HepG2 (cell line): ENCODE measurements around the gene GNPAT. TPM values are rescaled to one million over a fixed set of nuclear protein-coding genes. Genes with fewer than 3 reads are reported as not detected.

Source experiments
- ATAC-seq: fragments of 200-7000 bp; cut with Tn5 transposase; 3 replicates; pipeline ENCODE4 v1.9.1; 2020; ENCODE audit warnings: mild to moderate bottlenecking, moderate library complexity
- BruUV-seq: library from RNA; stranded (reverse); fragments of 400-500 nt; replicated peaks from 2 replicates; lab custom pipeline; 2021; lab: Mats Ljungman, UMichigan
- CTCF ChIA-PET: fragments of 300-600 bp; formaldehyde crosslinking; extraction: SDS; loops from one replicate; lab custom pipeline; 2021; ENCODE audit warnings: low total read pairs, inconsistent platforms, low intra/inter-chr PET ratio; lab: Yijun Ruan, JAX
- POLR2A ChIA-PET: fragments of 350-600 bp; sonication (Branson Sonifier 250); formaldehyde crosslinking; loops from one replicate; lab custom pipeline; 2020; ENCODE audit warnings: antibody characterized with exemption, inconsistent platforms; lab: Yijun Ruan, JAX
- DNase-seq: peaks from one replicate; pipeline ENCODE4 v3.0.0-alpha.2; 2015; ENCODE audit warnings: low spot score
- FAIRE-seq: peaks from 3 replicates; lab custom pipeline; 2011; peaks lifted over from hg19 to GRCh38; lab: Jason Lieb, UNC
- H2AFZ ChIP-seq: one replicate; pipeline ENCODE4 v1.6.1; 2011; ENCODE audit warnings: low read length, inconsistent platforms
- H3K27ac ChIP-seq: fragments of 300-600 bp; 3 replicates; pipeline ENCODE4 v1.8.0; 2011; ENCODE audit warnings: mixed run types, mild to moderate bottlenecking, mixed read lengths, low read length, inconsistent platforms; ENCODE audit not compliant: insufficient read depth; ENCODE audit errors: extremely low read length
- H3K27me3 ChIP-seq, 2 experiments: fragments of 200-600 bp in 1 of 2; 2 replicates in 1 of 2; 3 replicates in 1 of 2; pipeline versions ENCODE4 v1.6.0 to v1.8.0; 2011; ENCODE audit warnings: low read length in 2 of 2, mild to moderate bottlenecking in 2 of 2, moderate library complexity in 2 of 2, inconsistent platforms in 1 of 2; ENCODE audit not compliant: insufficient read depth in 2 of 2, control insufficient read depth in 1 of 2
- H3K36me3 ChIP-seq, 2 experiments: fragments of 200-600 bp in 1 of 2; replicated peaks in 1 of 2; 2 replicates in 1 of 2; 3 replicates in 1 of 2; pipeline versions ENCODE4 v1.5.1 to v1.8.0; 2011; ENCODE audit warnings: low read length in 2 of 2, inconsistent platforms in 1 of 2; ENCODE audit not compliant: insufficient read depth in 2 of 2, control insufficient read depth in 1 of 2
- H3K4me1 ChIP-seq: 2 replicates; pipeline ENCODE4 v1.5.1; 2012; ENCODE audit warnings: low read length, inconsistent platforms; ENCODE audit not compliant: insufficient read depth
- H3K4me2 ChIP-seq: 2 replicates; pipeline ENCODE4 v1.6.0; 2011; ENCODE audit warnings: low read depth, low read length, inconsistent platforms
- H3K4me3 ChIP-seq, 3 experiments: fragments of 200-600 bp in 1 of 3; sonication (generic), shearing (Covaris generic) in 1 of 3; replicated peaks in 1 of 3; 2 replicates each; pipeline ENCODE4 v1.5.1; 2011 to 2016; ENCODE audit warnings: low read length in 3 of 3, inconsistent platforms in 2 of 3, low read depth in 2 of 3, mild to moderate bottlenecking in 2 of 3, control low read depth in 1 of 3, mixed read lengths in 1 of 3; ENCODE audit not compliant: insufficient read depth in 1 of 3
- H3K79me2 ChIP-seq: one replicate; pipeline ENCODE4 v1.6.1; 2011; ENCODE audit warnings: low read length, inconsistent platforms; ENCODE audit not compliant: insufficient read depth
- H3K9ac ChIP-seq: 2 replicates; pipeline ENCODE4 v1.6.0; 2011; ENCODE audit warnings: mild to moderate bottlenecking, low read depth, low read length, inconsistent platforms; ENCODE audit not compliant: insufficient read depth
- H3K9me3 ChIP-seq: 2 replicates; pipeline ENCODE4 v1.5.1; 2012; ENCODE audit warnings: mild to moderate bottlenecking, low read length
- H4K20me1 ChIP-seq: 2 replicates; pipeline ENCODE4 v1.6.0; 2011; ENCODE audit warnings: inconsistent platforms, mild to moderate bottlenecking, low read length, moderate library complexity; ENCODE audit not compliant: insufficient read depth
- CREB1 ChIP-seq, 2 experiments: fragments of 450-650 bp in 1 of 2; IDR thresholded peaks; 2 replicates each; pipeline ENCODE4 v1.6.1; 2016 to 2017; ENCODE audit warnings: control low read depth in 1 of 2, mild to moderate bottlenecking in 1 of 2, missing compliant biosample characterization in 1 of 2, missing genetic modification characterization in 1 of 2
- DPF2 ChIP-seq: sonication (generic); formaldehyde crosslinking; IDR thresholded peaks from 2 replicates; pipeline ENCODE4 v1.4.0; 2020; ENCODE audit warnings: mild to moderate bottlenecking, low read depth, missing genetic modification reagents, borderline replicate concordance
- ELF3 ChIP-seq: IDR thresholded peaks from 2 replicates; pipeline ENCODE4 v1.6.1; 2016; ENCODE audit warnings: missing genetic modification reagents, missing compliant biosample characterization
- FOXP1 ChIP-seq, 2 experiments: fragments of 450-650 bp in 1 of 2; IDR thresholded peaks; 2 replicates each; pipeline ENCODE4 v1.6.1; 2017 to 2018; ENCODE audit warnings: antibody characterized with exemption in 1 of 2
- MATR3 ChIP-seq: sonication (generic); formaldehyde crosslinking; IDR thresholded peaks from 2 replicates; pipeline ENCODE4 v1.4.0; 2020; ENCODE audit warnings: missing genetic modification reagents
- NFYC ChIP-seq: IDR thresholded peaks from 2 replicates; pipeline ENCODE4 v1.6.1; 2016; ENCODE audit warnings: missing genetic modification reagents, missing compliant biosample characterization
- PITX1 ChIP-seq: sonication (generic); formaldehyde crosslinking; IDR thresholded peaks from 2 replicates; pipeline ENCODE4 v1.5.1; 2020; ENCODE audit warnings: mild to moderate bottlenecking, missing genetic modification reagents
- POLR2AphosphoS5 ChIP-seq: IDR thresholded peaks from 2 replicates; pipeline ENCODE4 v1.6.1; 2012; ENCODE audit warnings: low read depth, low read length
- ZBTB44 ChIP-seq: sonication (generic); formaldehyde crosslinking; IDR thresholded peaks from 2 replicates; pipeline ENCODE4 v1.4.0; 2020; ENCODE audit warnings: missing genetic modification reagents
- ZKSCAN8 ChIP-seq: IDR thresholded peaks from 2 replicates; pipeline ENCODE4 v1.6.1; 2016; ENCODE audit warnings: borderline replicate concordance, missing genetic modification reagents, missing compliant biosample characterization
- ZNF746 ChIP-seq: sonication (generic); formaldehyde crosslinking; IDR thresholded peaks from 2 replicates; pipeline ENCODE4 v1.8.0; 2022; ENCODE audit warnings: mild to moderate bottlenecking, missing genetic modification reagents
- WGBS: methylation state at CpG from one replicate; pipeline ENCODE4 v1.1.6; 2017; ENCODE audit warnings: low lambda C conversion rate; 5-methylcytosine and 5-hydroxymethylcytosine counted together
- in situ Hi-C: cut with HindIII; loops from 2 replicates; pipeline ENCODE4 v1.10.0; 2017; ENCODE audit warnings: low pct_unique_long_range_greater_than_20kb; ENCODE audit not compliant: extremely low pct_ligation_motif_present
- intact Hi-C: fragments of 100-400 bp; cut with micrococcal nuclease; formaldehyde crosslinking; loops from one replicate; pipeline ENCODE4 v1.10.0; 2022; ENCODE audit not compliant: unreplicated experiment
- polyA plus RNA-seq, 8 experiments: library from polyadenylated mRNA; depleted of rRNA in 3 of 8; stranded (reverse) in 7 of 8; unstranded in 1 of 8; fragments of >200 nt; fragmentation: Illumina TruSeq in 4 of 8; extraction: Trizol in 4 of 8; gene quantifications; 2 replicates each; pipeline versions ENCODE4 v1.2.1 to v1.2.3, GENCODE V29; 2011 to 2016; ENCODE audit warnings: low read depth in 4 of 8, missing spikeins in 1 of 8, mixed read lengths in 1 of 8; ENCODE audit not compliant: insufficient read depth in 1 of 8
- total RNA-seq, 5 experiments: library from RNA; depleted of rRNA; stranded (reverse); fragments of >200 nt; fragmentation: Illumina TruSeq; extraction: Trizol; gene quantifications; 2 replicates each; pipeline ENCODE4 v1.2.3, GENCODE V29; 2016; ENCODE audit warnings: low read depth in 1 of 5
- TF ChIP-seq, protein P1 (sequence below): sonication (generic); formaldehyde crosslinking; IDR thresholded peaks from 2 replicates; pipeline ENCODE4 v1.5.0; 2020; ENCODE audit warnings: mild to moderate bottlenecking, missing genetic modification reagents, moderate library complexity
- TF ChIP-seq, protein P2 (sequence below): sonication (generic); formaldehyde crosslinking; IDR thresholded peaks from 2 replicates; pipeline ENCODE4 v1.5.1; 2020; ENCODE audit warnings: mild to moderate bottlenecking, moderate library complexity, missing genetic modification reagents

The GNPAT gene
- total and polyA plus RNA-seq, 2 of the 13 experiments (the other 11 are each of a cell fraction or from before 2014, with no cell fraction given), result 58.3 to 114 TPM

DNA sequence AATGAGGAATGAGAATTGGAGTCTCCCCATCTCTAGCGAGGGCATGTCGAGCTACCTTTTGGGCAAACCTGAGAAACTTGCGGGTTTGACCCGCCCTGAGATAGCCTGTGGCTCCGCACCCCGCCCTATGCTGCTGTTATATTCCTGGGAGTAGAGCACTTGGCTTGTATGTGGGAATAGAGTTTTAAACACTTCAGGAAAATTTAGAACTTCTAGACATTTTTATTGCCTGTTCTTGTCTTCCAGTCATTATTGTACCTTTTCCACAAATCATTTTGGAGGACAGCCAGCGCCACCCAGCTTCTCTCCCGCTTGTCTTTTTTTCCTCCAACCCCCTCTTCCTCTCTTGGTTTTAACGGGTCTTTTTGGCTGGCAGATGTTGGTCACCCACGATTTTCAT is 738 bp downstream of the GNPAT start:
- Histone ChIP-seq H2AFZ (no peak overlapping the region), H4K20me1 (peaks cover 3% of the 10 kb centered on the region), H3K27me3 (no peaks in the 10 kb centered on the region; a peak in 1 of 5 replicates), H3K9me3 (no peaks in the 10 kb centered on the region), H3K36me3 (peaks cover 5 to 8% of the 10 kb centered on the region in 2 experiments; a peak in 4 of 5 replicates), H3K4me3 (peak overlapping the region; percentile 89 to 99 (median 93)), H3K4me1 (peaks cover 75% of the 10 kb centered on the region), H3K4me2 (peak overlapping the region; percentile 90), H3K79me2 (peaks cover 88% of the 10 kb centered on the region), H3K27ac (peak overlapping the region; percentile 88), H3K9ac (peak overlapping the region; percentile 93)
- no peak for FAIRE-seq
- POLR2A ChIA-PET, result interaction anchor here (0.9 to 3.5 kb wide), 5 partner anchors 8 to 154 kb away, joined by 3 to 22 read pairs (median 5); partner anchors contain the start of genes EXOC8 and SPRTN
- intact Hi-C loops, result loop anchor here (5.0 kb wide), 1 partner anchor 96 kb away; the partner anchor contains the start of genes EXOC8 and SPRTN
- TSS peak; percentile 62 for BruUV-seq
- WGBS, result 2% methylated on average over 10 of the region's 10 CpGs
- peak; percentile 65 for ATAC-seq
- in situ Hi-C loops, result no loop called here
- TF ChIP-seq DPF2 (CRISPR knock-in tag) (no peak), FOXP1 (IDR thresholded peaks at IDR 0.05) (no peak), FOXP1 (CRISPR knock-in tag; IDR thresholded peaks at IDR 0.05) (no peak), ELF3 (CRISPR knock-in tag) (0 out of 2 replicates have a peak, but pooled peaks have one; percentile 10), MATR3 (CRISPR knock-in tag) (no peak), CREB1 (IDR thresholded peaks at IDR 0.05) (no peak), CREB1 (CRISPR knock-in tag; IDR thresholded peaks at IDR 0.05) (0 out of 2 replicates have a peak, but pooled peaks have one; percentile 1), PITX1 (CRISPR knock-in tag) (no peak), POLR2AphosphoS5 (no peak), NFYC (CRISPR knock-in tag) (no peak), ZNF746 (CRISPR knock-in tag) (no peak), ZBTB44 (CRISPR knock-in tag) (no peak), ZKSCAN8 (CRISPR knock-in tag) (no peak)
- TF ChIP-seq, protein P1, sequence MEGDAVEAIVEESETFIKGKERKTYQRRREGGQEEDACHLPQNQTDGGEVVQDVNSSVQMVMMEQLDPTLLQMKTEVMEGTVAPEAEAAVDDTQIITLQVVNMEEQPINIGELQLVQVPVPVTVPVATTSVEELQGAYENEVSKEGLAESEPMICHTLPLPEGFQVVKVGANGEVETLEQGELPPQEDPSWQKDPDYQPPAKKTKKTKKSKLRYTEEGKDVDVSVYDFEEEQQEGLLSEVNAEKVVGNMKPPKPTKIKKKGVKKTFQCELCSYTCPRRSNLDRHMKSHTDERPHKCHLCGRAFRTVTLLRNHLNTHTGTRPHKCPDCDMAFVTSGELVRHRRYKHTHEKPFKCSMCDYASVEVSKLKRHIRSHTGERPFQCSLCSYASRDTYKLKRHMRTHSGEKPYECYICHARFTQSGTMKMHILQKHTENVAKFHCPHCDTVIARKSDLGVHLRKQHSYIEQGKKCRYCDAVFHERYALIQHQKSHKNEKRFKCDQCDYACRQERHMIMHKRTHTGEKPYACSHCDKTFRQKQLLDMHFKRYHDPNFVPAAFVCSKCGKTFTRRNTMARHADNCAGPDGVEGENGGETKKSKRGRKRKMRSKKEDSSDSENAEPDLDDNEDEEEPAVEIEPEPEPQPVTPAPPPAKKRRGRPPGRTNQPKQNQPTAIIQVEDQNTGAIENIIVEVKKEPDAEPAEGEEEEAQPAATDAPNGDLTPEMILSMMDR (CRISPR knock-in tag), result peak; percentile 44
- TF ChIP-seq, protein P2, sequence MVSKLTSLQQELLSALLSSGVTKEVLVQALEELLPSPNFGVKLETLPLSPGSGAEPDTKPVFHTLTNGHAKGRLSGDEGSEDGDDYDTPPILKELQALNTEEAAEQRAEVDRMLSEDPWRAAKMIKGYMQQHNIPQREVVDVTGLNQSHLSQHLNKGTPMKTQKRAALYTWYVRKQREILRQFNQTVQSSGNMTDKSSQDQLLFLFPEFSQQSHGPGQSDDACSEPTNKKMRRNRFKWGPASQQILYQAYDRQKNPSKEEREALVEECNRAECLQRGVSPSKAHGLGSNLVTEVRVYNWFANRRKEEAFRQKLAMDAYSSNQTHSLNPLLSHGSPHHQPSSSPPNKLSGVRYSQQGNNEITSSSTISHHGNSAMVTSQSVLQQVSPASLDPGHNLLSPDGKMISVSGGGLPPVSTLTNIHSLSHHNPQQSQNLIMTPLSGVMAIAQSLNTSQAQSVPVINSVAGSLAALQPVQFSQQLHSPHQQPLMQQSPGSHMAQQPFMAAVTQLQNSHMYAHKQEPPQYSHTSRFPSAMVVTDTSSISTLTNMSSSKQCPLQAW (CRISPR knock-in tag), result no peak
- CTCF ChIA-PET, result no interaction called here
- no peak for DNase-seq
